ENCODE results near the gene TMEM43.

Gene TMEM43

DNA sequence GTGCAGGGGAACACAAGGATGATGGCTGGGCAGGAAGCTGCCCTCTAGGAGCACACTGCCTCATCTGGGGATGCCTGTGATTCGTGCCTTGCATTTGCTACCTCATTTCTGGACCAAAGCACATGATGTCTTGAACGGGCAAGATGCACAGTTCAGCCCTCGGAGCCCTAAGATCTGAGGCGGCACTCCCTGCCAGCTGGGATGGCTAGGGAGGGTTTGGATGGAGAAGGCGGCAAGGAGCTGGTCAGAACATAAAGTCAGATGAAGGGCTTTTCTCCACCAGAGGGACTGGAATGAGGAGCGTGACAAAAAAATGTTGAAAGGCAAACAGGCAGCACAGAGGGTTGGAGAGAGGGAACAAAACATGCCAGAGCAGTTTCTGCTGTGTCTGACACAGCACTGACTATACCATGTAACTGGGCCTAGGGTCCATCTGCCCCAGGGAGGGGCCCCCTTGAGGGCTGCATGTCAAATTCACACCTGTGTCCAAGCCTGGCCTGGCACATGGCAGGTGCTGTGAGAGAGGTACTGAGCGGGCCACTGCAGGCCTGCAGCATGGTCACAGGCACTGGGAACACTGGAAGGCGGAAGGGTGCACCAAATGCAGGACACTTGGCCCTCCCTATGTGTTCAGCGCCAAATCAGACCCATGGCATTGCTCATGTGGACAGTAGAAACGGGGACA, 21.7 kb downstream of the TMEM43 start:
- Histone ChIP-seq H3K27ac (ENCODE audit: low read length) (peak overlapping the region; percentile 95), H3K27me3 (ENCODE audit: low read depth, low read length) (no peaks in the 10 kb centered on the region), H3K9me3 (ENCODE audit: control insufficient read depth in 1 of 2, low read length in 2 of 2) (no peaks in the 10 kb centered on the region), H3K36me3 (ENCODE audit: control insufficient read depth in 1 of 2, insufficient read depth in 2 of 2, low read length in 2 of 2) (peaks cover 47 to 58% of the 10 kb centered on the region in 2 donors), H3K4me3 (ENCODE audit: low read depth in 1 of 2, low read length in 2 of 2) (no peak overlapping the region), H3K4me1 (ENCODE audit: control insufficient read depth in 1 of 2, insufficient read depth in 2 of 2, low read length in 2 of 2) (peaks cover 19 to 34% of the 10 kb centered on the region in 2 donors)

DNA sequence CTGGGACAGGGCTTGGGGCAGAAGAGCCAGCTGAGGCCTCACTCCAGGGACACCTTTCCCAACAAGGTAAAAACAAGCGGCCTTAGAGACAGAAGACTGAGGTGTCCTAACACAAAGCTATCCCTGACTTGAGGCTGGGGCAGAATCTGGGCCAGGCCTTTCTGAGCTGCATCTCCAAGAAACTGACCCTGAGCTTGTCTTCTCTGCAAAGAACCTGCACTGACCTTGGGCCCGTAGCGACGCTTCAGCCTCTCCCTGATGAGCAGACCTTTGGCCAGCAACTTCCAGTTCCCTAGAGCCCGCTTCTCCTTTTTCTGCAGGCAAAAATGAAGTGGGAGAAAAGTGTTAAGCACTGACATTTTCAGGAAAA, 22.2 kb downstream of the TMEM43 start:
- Histone ChIP-seq H3K4me3 (ENCODE audit: low read depth in 1 of 2, low read length in 2 of 2) (no peak overlapping the region), H3K4me1 (ENCODE audit: control insufficient read depth in 1 of 2, insufficient read depth in 2 of 2, low read length in 2 of 2) (peaks cover 19 to 34% of the 10 kb centered on the region in 2 donors), H3K27ac (ENCODE audit: low read length) (no peak overlapping the region), H3K36me3 (ENCODE audit: control insufficient read depth in 1 of 2, insufficient read depth in 2 of 2, low read length in 2 of 2) (peaks cover 48 to 57% of the 10 kb centered on the region in 2 donors), H3K9me3 (ENCODE audit: control insufficient read depth in 1 of 2, low read length in 2 of 2) (no peaks in the 10 kb centered on the region), H3K27me3 (ENCODE audit: low read depth, low read length) (no peaks in the 10 kb centered on the region)

DNA sequence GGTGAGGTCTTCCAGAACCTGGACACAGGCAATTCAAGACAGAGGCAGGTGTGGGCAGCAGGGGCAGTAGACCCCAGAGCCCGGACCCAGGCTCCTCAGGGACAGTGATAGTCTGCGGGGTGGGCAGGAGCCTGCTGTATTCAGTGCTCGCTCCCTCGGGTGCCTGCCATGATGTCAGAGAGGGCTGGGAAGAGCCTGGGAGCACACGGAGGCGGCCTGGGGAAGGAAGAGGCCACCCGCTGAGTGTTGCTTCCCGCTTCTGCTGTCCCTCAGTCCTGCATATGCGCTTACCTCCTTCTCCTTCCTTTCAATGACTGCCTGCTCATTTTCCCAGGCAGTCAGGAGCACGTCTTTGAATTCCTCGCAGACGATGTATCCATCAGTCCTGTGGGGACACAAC, 22.8 kb downstream of the TMEM43 start:
- peaks cover 51 to 55% of the 10 kb centered on the region in 2 donors for H3K36me3 ChIP-seq (ENCODE audit: control insufficient read depth in 1 of 2, insufficient read depth in 2 of 2, low read length in 2 of 2)

DNA sequence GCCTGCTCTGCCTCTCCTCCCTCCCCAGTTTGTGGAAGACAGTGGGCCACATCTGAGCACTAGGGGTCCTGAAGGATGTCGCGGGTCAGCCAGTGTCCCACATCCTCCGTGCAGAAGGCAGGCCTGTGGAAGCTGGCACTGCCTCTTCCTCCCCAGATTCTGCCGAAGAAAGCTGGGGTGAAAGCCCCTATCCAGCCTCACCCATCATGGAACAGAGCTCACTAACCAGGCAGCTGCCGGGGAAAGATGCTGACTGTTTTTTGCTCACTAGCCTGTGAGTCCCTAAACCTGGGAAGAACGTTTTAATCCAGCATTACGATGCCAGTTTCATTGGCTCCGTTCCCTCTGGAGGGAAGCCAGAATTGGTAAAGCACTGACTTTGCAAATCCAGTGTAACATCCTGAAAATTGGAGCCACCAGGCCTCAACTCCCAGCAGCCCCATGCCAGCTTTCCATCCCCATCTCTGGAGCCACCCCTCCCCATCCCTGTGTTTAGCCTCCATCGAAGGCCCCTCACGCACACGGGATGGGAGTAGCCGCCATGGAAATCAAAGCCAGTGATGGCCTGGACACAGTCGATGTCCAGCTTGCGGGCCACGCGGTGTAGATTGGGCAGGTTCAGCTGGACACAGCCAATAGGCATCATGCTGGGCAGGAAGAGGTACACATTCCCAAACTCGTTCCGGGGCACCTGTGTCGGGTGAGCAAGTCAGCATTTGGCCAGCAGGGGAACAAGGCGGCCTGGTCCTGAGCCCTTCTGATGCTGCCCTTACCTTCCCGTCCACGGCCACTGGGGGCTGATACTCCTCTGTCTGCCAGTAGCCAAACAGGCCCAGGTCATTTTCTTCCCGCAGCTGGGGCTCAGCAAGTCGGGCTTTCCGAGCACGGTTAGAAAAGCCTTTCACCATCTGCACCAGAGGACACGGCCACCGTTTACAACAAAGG, 23.5 kb downstream of the TMEM43 start:
- H3K36me3 ChIP-seq (ENCODE audit: control insufficient read depth in 1 of 2, insufficient read depth in 2 of 2, low read length in 2 of 2) = peaks cover 57 to 61% of the 10 kb centered on the region in 2 donors
- H3K27me3 ChIP-seq (ENCODE audit: low read depth, low read length) = no peaks in the 10 kb centered on the region
- H3K27ac ChIP-seq (ENCODE audit: low read length) = no peak overlapping the region
- H3K4me3 ChIP-seq (ENCODE audit: low read depth in 1 of 2, low read length in 2 of 2) = no peak overlapping the region
- H3K4me1 ChIP-seq (ENCODE audit: control insufficient read depth in 1 of 2, insufficient read depth in 2 of 2, low read length in 2 of 2) = peaks cover 19 to 34% of the 10 kb centered on the region in 2 donors
- H3K9me3 ChIP-seq (ENCODE audit: control insufficient read depth in 1 of 2, low read length in 2 of 2) = no peaks in the 10 kb centered on the region

More for the DNA sequence above, 22.8 kb downstream of the TMEM43 start:
- H3K27ac ChIP-seq (ENCODE audit: low read length) = no peak overlapping the region
- peaks cover 19 to 34% of the 10 kb centered on the region in 2 donors for H3K4me1 ChIP-seq (ENCODE audit: control insufficient read depth in 1 of 2, insufficient read depth in 2 of 2, low read length in 2 of 2)
- H3K27me3 ChIP-seq (ENCODE audit: low read depth, low read length) = no peaks in the 10 kb centered on the region
- H3K4me3 ChIP-seq (ENCODE audit: low read depth in 1 of 2, low read length in 2 of 2) = no peak overlapping the region
- no peaks in the 10 kb centered on the region for H3K9me3 ChIP-seq (ENCODE audit: control insufficient read depth in 1 of 2, low read length in 2 of 2)

DNA sequence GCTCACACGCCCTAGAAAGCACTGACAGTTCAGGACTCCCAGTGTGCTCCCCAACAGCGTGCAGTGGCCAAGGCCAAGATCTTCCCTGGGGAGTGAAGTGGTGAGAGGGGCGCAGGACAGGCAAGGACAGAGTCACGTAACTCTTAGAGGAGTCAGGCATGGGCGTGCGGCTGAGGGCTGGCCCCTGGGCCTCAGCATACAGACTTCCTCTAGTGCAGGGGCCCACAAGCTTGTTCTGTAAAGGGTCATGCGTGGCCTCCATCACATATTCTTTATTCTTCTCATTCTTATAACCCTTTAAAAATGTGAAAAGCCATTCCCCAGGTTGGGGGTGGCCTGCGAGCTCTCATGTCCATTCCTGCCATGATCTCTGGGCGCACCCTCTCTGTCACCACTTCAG, 25.2 kb downstream of the TMEM43 start:
- no peak overlapping the region for H3K27ac ChIP-seq (ENCODE audit: low read length)

DNA sequence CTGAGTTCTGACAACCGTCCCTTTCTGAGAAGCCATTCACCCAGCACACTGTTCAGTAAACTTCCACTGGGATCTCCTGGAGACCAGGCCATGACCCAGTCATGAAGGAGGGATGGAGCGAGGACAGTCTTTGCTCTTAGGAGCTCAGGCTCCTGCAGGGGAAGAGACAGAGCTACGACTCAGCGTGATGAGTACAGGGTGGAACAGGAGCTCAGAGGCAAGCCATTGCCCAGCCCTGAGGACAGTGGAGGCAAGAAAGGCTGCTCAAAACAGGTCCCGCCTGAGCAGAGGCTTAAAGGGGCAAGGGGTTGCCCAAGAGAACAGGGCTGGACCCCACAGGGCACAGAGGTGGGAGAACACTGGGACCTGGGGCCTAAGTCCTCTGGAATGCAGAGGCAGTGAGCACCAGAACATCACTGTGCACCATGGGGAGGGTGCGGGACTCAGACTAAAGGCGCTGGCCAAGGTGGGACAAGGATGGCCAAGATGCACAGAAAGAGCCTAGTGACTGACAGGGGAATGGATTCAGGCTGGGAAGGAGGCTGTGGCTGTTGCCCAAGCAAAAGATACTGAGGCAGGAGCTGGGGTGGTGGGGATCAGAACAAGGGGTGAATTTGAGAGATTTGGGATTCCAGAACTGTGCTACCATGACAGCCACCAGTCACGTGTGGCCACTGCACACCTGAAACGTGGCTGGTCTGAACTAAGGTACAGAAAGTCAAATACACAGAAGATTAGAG, 25.8 kb downstream of the TMEM43 start:
- Histone ChIP-seq H3K4me1 (ENCODE audit: control insufficient read depth in 1 of 2, insufficient read depth in 2 of 2, low read length in 2 of 2) (peaks cover 2 to 14% of the 10 kb centered on the region in 2 donors), H3K27ac (ENCODE audit: low read length) (no peak overlapping the region), H3K27me3 (ENCODE audit: low read depth, low read length) (no peaks in the 10 kb centered on the region), H3K9me3 (ENCODE audit: control insufficient read depth in 1 of 2, low read length in 2 of 2) (no peaks in the 10 kb centered on the region), H3K36me3 (ENCODE audit: control insufficient read depth in 1 of 2, insufficient read depth in 2 of 2, low read length in 2 of 2) (peaks cover 58 to 63% of the 10 kb centered on the region in 2 donors), H3K4me3 (ENCODE audit: low read depth in 1 of 2, low read length in 2 of 2) (no peak overlapping the region)

More for the DNA sequence above, 25.2 kb downstream of the TMEM43 start:
- Histone ChIP-seq H3K4me1 (ENCODE audit: control insufficient read depth in 1 of 2, insufficient read depth in 2 of 2, low read length in 2 of 2) (peaks cover 8 to 20% of the 10 kb centered on the region in 2 donors), H3K36me3 (ENCODE audit: control insufficient read depth in 1 of 2, insufficient read depth in 2 of 2, low read length in 2 of 2) (peaks cover 63 to 66% of the 10 kb centered on the region in 2 donors), H3K4me3 (ENCODE audit: low read depth in 1 of 2, low read length in 2 of 2) (no peak overlapping the region), H3K27me3 (ENCODE audit: low read depth, low read length) (no peaks in the 10 kb centered on the region), H3K9me3 (ENCODE audit: control insufficient read depth in 1 of 2, low read length in 2 of 2) (no peaks in the 10 kb centered on the region)

DNA sequence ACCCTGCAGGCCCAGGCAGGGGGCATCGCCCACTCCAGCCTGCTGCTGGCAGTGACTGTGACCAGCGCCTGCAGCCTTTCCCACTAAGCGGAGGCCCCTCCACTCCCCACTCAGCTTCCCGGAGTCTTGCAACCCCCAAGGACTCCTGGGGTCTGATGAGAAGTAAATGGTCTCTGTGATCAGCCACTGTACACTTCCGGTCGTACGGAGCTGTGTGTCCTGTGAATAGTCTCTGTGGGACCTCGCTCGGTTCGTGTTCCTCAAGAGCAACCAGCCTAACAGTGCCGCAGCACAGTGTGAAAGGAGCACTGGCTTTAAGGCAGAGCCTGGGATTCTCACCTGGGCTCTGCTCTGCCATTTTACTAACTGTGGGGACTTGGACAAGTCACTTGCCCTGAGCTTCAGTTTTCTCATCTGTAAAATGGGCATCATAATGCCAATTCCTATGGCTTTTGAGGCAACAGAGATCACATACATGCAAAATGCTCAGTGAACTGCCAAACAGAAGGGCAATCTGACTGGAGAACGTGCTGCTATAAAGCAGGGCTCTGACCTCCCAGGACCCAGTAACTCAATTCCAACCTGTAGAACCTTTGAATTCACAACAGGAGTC, 26.7 kb downstream of the TMEM43 start:
- Histone ChIP-seq H3K27me3 (ENCODE audit: low read depth, low read length) (no peaks in the 10 kb centered on the region), H3K36me3 (ENCODE audit: control insufficient read depth in 1 of 2, insufficient read depth in 2 of 2, low read length in 2 of 2) (peaks cover 56 to 62% of the 10 kb centered on the region in 2 donors), H3K9me3 (ENCODE audit: control insufficient read depth in 1 of 2, low read length in 2 of 2) (no peaks in the 10 kb centered on the region), H3K4me1 (ENCODE audit: control insufficient read depth in 1 of 2, insufficient read depth in 2 of 2, low read length in 2 of 2) (peaks cover 0 to 5% of the 10 kb centered on the region in 2 donors), H3K4me3 (ENCODE audit: low read depth in 1 of 2, low read length in 2 of 2) (no peak overlapping the region), H3K27ac (ENCODE audit: low read length) (no peak overlapping the region)

DNA sequence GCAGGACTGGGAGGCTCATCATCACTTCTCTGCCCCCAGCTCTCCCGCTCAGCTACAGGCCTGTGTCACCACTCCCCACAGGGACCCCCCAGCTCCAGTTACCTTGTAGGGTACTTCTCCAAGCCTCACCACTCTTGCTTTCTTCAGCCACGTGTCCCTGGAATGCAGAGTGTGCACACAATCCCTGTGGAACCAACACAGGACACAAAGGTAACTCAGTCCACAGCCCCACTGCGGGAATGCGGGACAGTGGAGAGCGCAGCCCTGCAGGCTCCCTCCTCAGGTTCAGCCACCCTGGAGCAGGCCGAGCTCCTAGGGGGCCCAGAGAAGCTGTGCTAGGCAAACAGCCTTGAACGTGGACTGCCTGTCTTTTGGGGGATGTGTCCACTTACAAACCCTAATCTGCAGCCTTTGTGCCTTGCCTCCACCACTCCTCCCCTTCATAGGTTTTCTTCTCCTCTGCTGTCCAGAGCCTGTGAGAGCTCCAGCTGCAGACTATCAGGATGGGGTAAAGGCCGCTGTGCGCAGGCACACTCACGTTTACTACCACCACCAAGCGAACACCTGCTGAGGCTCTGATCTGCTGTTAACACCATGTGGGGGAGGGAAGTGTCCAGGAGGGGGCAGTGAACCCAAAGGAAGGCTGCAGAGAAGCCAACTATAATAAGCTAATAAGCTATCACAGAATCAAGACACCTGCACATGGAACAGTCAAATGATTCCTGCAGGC, 27.5 kb downstream of the TMEM43 start:
- Histone ChIP-seq H3K4me1 (ENCODE audit: control insufficient read depth in 1 of 2, insufficient read depth in 2 of 2, low read length in 2 of 2) (no peaks in the 10 kb centered on the region), H3K27me3 (ENCODE audit: low read depth, low read length) (no peaks in the 10 kb centered on the region), H3K9me3 (ENCODE audit: control insufficient read depth in 1 of 2, low read length in 2 of 2) (no peaks in the 10 kb centered on the region), H3K4me3 (ENCODE audit: low read depth in 1 of 2, low read length in 2 of 2) (no peak overlapping the region), H3K27ac (ENCODE audit: low read length) (no peak overlapping the region), H3K36me3 (ENCODE audit: control insufficient read depth in 1 of 2, insufficient read depth in 2 of 2, low read length in 2 of 2) (peaks cover 60 to 64% of the 10 kb centered on the region in 2 donors)

DNA sequence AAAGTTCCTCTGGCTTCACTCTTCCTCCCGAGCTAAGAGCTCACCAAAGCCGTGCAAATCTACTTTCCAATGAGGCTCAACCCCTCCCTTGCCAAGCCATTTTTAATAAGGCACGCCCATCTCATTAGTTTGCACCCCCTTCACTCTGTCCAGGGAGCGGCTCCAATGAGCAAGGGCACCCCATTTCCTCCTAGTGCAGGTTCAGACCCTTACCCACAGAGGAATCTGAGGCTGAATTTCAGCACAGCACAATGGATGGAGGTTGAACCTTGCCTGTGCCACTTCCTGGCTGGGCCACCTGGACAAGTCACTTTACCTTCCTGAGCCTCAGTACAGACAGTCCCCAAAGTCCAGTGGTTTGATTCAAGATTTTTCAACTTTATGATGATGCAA, 28.1 kb downstream of the TMEM43 start:
- Histone ChIP-seq H3K4me1 (ENCODE audit: control insufficient read depth in 1 of 2, insufficient read depth in 2 of 2, low read length in 2 of 2) (no peaks in the 10 kb centered on the region), H3K4me3 (ENCODE audit: low read depth in 1 of 2, low read length in 2 of 2) (no peak overlapping the region), H3K36me3 (ENCODE audit: control insufficient read depth in 1 of 2, insufficient read depth in 2 of 2, low read length in 2 of 2) (peaks cover 63 to 67% of the 10 kb centered on the region in 2 donors), H3K27ac (ENCODE audit: low read length) (no peak overlapping the region), H3K9me3 (ENCODE audit: control insufficient read depth in 1 of 2, low read length in 2 of 2) (no peaks in the 10 kb centered on the region), H3K27me3 (ENCODE audit: low read depth, low read length) (no peaks in the 10 kb centered on the region)

DNA sequence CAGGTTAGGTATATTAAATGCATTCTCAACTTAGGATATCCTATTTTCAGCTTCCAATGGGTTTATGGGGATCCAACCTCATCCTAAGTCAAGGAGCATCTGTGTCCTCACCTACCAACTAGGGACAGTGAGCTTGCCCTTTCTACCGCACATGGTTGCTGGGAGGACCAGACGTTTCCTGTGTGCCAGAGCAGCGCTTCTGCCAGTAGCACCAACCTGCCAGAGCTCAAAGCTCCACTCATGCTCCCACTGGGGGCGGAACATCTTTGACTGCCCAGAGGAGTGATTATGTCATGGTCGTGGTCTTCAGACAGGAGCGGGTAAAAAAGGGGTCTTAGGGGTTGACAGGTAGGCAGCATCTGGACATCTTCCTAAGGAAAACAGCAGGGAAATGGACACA, 28.8 kb downstream of the TMEM43 start:
- Histone ChIP-seq H3K36me3 (ENCODE audit: control insufficient read depth in 1 of 2, insufficient read depth in 2 of 2, low read length in 2 of 2) (peaks cover 63 to 68% of the 10 kb centered on the region in 2 donors), H3K4me3 (ENCODE audit: low read depth in 1 of 2, low read length in 2 of 2) (no peak overlapping the region), H3K27ac (ENCODE audit: low read length) (no peak overlapping the region), H3K4me1 (ENCODE audit: control insufficient read depth in 1 of 2, insufficient read depth in 2 of 2, low read length in 2 of 2) (no peaks in the 10 kb centered on the region), H3K9me3 (ENCODE audit: control insufficient read depth in 1 of 2, low read length in 2 of 2) (no peaks in the 10 kb centered on the region), H3K27me3 (ENCODE audit: low read depth, low read length) (no peaks in the 10 kb centered on the region)
